Breast epithelium (tissue), 3 donors: ENCODE data around the gene PREPL.

ENCODE experiments used
- CTCF ChIP-seq, 3 donors: fragments of 450-650 bp; IDR thresholded peaks; one replicate each; pipeline ENCODE4 v1.5.1; 2016 to 2017; ENCODE audit warnings: antibody characterized with exemption in 3 of 3, mild to moderate bottlenecking in 3 of 3, moderate library complexity in 3 of 3
- POLR2A ChIP-seq: fragments of 450-650 bp; IDR thresholded peaks from one replicate; pipeline ENCODE4 v1.6.1; 2016; ENCODE audit warnings: antibody characterized with exemption, mild to moderate bottlenecking, moderate library complexity
- POLR2AphosphoS5 ChIP-seq, 3 donors: sonication (generic); formaldehyde crosslinking; IDR thresholded peaks; one replicate each; pipeline ENCODE4 v1.6.1; 2017; ENCODE audit warnings: antibody characterized with exemption in 3 of 3

DNA sequence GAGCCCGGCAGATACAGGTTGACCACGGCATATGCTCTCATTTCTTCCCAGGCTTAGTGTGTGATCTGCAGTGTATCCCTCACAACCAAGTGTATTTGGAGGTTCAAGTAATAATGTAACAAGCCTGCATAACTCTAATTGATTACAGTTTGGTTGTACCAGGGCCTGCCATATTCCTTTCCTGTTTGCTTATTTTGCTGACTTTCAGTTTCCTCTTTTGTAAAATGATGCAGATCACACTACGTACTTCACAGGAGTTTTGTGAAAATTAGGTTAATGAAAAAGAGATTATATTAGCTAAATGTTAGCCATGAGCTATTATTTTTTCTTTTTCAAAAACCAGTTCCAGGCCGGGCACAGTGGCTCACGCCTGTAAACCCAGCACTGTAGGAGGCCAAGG is 60.2 kb downstream of the PREPL start:
- TF ChIP-seq CTCF (IDR thresholded peaks at IDR 0.05) (no peak), POLR2A (no peak), POLR2AphosphoS5 (IDR thresholded peaks at IDR 0.05) (no peak)
